Activated naive CD4-positive, alpha-beta T cell treated with anti-CD3 and anti-CD28 coated beads, Interleukin-2, amount 50 U/mL, for 24 hours (primary cell): Measurements from ENCODE around the gene ASB1.

Source experiments
- H3K27ac Mint-ChIP-seq: one replicate; pipeline ENCODE4 v1.8.0; 2021; ENCODE audit warnings: mild to moderate bottlenecking, mixed read lengths
- H3K27me3 Mint-ChIP-seq: one replicate; pipeline ENCODE4 v1.8.0; 2021; ENCODE audit warnings: mixed read lengths
- H3K36me3 Mint-ChIP-seq: one replicate; pipeline ENCODE4 v1.8.0; 2021; ENCODE audit warnings: mixed read lengths
- H3K4me1 Mint-ChIP-seq: one replicate; pipeline ENCODE4 v1.8.0; 2021; ENCODE audit warnings: mixed read lengths
- H3K4me3 Mint-ChIP-seq: one replicate; pipeline ENCODE4 v1.8.0; 2021; ENCODE audit warnings: mild to moderate bottlenecking, mixed read lengths
- H3K9me3 Mint-ChIP-seq: one replicate; pipeline ENCODE4 v1.8.0; 2021; ENCODE audit warnings: mixed read lengths

The ASB1 gene

GRCh38 chr2:238483021-238483420 lies 56.3 kb downstream of the ASB1 start:
- H3K4me3 Mint-ChIP-seq = no peak overlapping the region
- H3K4me1 Mint-ChIP-seq = no peaks in the 10 kb centered on the region
- H3K9me3 Mint-ChIP-seq = peaks cover 13% of the 10 kb centered on the region
- no peaks in the 10 kb centered on the region for H3K27me3 Mint-ChIP-seq
- no peak overlapping the region for H3K27ac Mint-ChIP-seq
- peaks cover 8% of the 10 kb centered on the region for H3K36me3 Mint-ChIP-seq

GRCh38 chr2:238483656-238484055 lies 56.9 kb downstream of the ASB1 start:
- peaks cover 13% of the 10 kb centered on the region for H3K9me3 Mint-ChIP-seq
- no peak overlapping the region for H3K4me3 Mint-ChIP-seq
- no peaks in the 10 kb centered on the region for H3K4me1 Mint-ChIP-seq
- peaks cover 6% of the 10 kb centered on the region for H3K36me3 Mint-ChIP-seq
- no peak overlapping the region for H3K27ac Mint-ChIP-seq
- no peaks in the 10 kb centered on the region for H3K27me3 Mint-ChIP-seq

- H3K4me3 Mint-ChIP-seq = no peak overlapping the region
- peaks cover 2% of the 10 kb centered on the region for H3K36me3 Mint-ChIP-seq
- H3K9me3 Mint-ChIP-seq = peaks cover 8% of the 10 kb centered on the region
- H3K4me1 Mint-ChIP-seq = no peaks in the 10 kb centered on the region
- no peak overlapping the region for H3K27ac Mint-ChIP-seq
- no peaks in the 10 kb centered on the region for H3K27me3 Mint-ChIP-seq
These were observed 58.1 kb downstream of the ASB1 start for GRCh38 chr2:238484522-238485452.

- no peaks in the 10 kb centered on the region for H3K36me3 Mint-ChIP-seq
- no peak overlapping the region for H3K27ac Mint-ChIP-seq
- H3K9me3 Mint-ChIP-seq = no peaks in the 10 kb centered on the region
- H3K27me3 Mint-ChIP-seq = no peaks in the 10 kb centered on the region
- no peaks in the 10 kb centered on the region for H3K4me1 Mint-ChIP-seq
- no peak overlapping the region for H3K4me3 Mint-ChIP-seq
These were observed 59.6 kb downstream of the ASB1 start for GRCh38 chr2:238486123-238486848.

GRCh38 chr2:238487134-238487533 lies 60.4 kb downstream of the ASB1 start:
- Mint-ChIP-seq H3K4me3 (no peak overlapping the region), H3K36me3 (no peaks in the 10 kb centered on the region), H3K9me3 (no peaks in the 10 kb centered on the region), H3K27ac (no peak overlapping the region), H3K4me1 (no peaks in the 10 kb centered on the region), H3K27me3 (no peaks in the 10 kb centered on the region)

GRCh38 chr2:238487652-238488346 lies 61.1 kb downstream of the ASB1 start:
- no peak overlapping the region for H3K4me3 Mint-ChIP-seq
- H3K27ac Mint-ChIP-seq = no peak overlapping the region

GRCh38 chr2:238488347-238488826 lies 61.7 kb downstream of the ASB1 start:
- Mint-ChIP-seq H3K27me3 (no peaks in the 10 kb centered on the region), H3K27ac (no peak overlapping the region), H3K36me3 (no peaks in the 10 kb centered on the region), H3K4me1 (peaks cover 8% of the 10 kb centered on the region), H3K4me3 (no peak overlapping the region), H3K9me3 (no peaks in the 10 kb centered on the region)

More at GRCh38 chr2:238487652-238488346, 61.1 kb downstream of the ASB1 start:
- no peaks in the 10 kb centered on the region for H3K27me3 Mint-ChIP-seq
- no peaks in the 10 kb centered on the region for H3K36me3 Mint-ChIP-seq
- H3K4me1 Mint-ChIP-seq = peaks cover 3% of the 10 kb centered on the region
- H3K9me3 Mint-ChIP-seq = no peaks in the 10 kb centered on the region

- H3K4me1 Mint-ChIP-seq = peaks cover 18% of the 10 kb centered on the region
- no peaks in the 10 kb centered on the region for H3K27me3 Mint-ChIP-seq
- H3K27ac Mint-ChIP-seq = no peak overlapping the region
- no peak overlapping the region for H3K4me3 Mint-ChIP-seq
- no peaks in the 10 kb centered on the region for H3K9me3 Mint-ChIP-seq
- H3K36me3 Mint-ChIP-seq = no peaks in the 10 kb centered on the region
These were observed 62.7 kb downstream of the ASB1 start for GRCh38 chr2:238489431-238489830.

- no peaks in the 10 kb centered on the region for H3K27me3 Mint-ChIP-seq
- H3K4me1 Mint-ChIP-seq = peaks cover 23% of the 10 kb centered on the region
- no peaks in the 10 kb centered on the region for H3K9me3 Mint-ChIP-seq
- no peak overlapping the region for H3K27ac Mint-ChIP-seq
- H3K36me3 Mint-ChIP-seq = no peaks in the 10 kb centered on the region
- no peak overlapping the region for H3K4me3 Mint-ChIP-seq
These were observed 63.2 kb downstream of the ASB1 start for GRCh38 chr2:238489896-238490295.

- peaks cover 28% of the 10 kb centered on the region for H3K4me1 Mint-ChIP-seq
- no peak overlapping the region for H3K27ac Mint-ChIP-seq
- no peaks in the 10 kb centered on the region for H3K9me3 Mint-ChIP-seq
- H3K4me3 Mint-ChIP-seq = no peak overlapping the region
- no peaks in the 10 kb centered on the region for H3K27me3 Mint-ChIP-seq
- H3K36me3 Mint-ChIP-seq = no peaks in the 10 kb centered on the region
These were observed 66.1 kb downstream of the ASB1 start for GRCh38 chr2:238492840-238493239.

- Mint-ChIP-seq H3K27ac (no peak overlapping the region), H3K9me3 (no peaks in the 10 kb centered on the region)
These were observed 66.7 kb downstream of the ASB1 start for GRCh38 chr2:238493411-238493810.

GRCh38 chr2:238493880-238494572 lies 67.3 kb downstream of the ASB1 start:
- no peaks in the 10 kb centered on the region for H3K9me3 Mint-ChIP-seq
- H3K27ac Mint-ChIP-seq = peak overlapping the region; percentile 49
- H3K4me3 Mint-ChIP-seq = peak overlapping the region; percentile 6
- no peaks in the 10 kb centered on the region for H3K27me3 Mint-ChIP-seq
- peaks cover 28% of the 10 kb centered on the region for H3K4me1 Mint-ChIP-seq
- no peaks in the 10 kb centered on the region for H3K36me3 Mint-ChIP-seq

More at GRCh38 chr2:238493411-238493810, 66.7 kb downstream of the ASB1 start:
- Mint-ChIP-seq H3K27me3 (no peaks in the 10 kb centered on the region), H3K36me3 (no peaks in the 10 kb centered on the region), H3K4me3 (no peak overlapping the region), H3K4me1 (peaks cover 28% of the 10 kb centered on the region)

- H3K27me3 Mint-ChIP-seq = no peaks in the 10 kb centered on the region
- H3K27ac Mint-ChIP-seq = peak overlapping the region; percentile 73
- no peaks in the 10 kb centered on the region for H3K36me3 Mint-ChIP-seq
- H3K9me3 Mint-ChIP-seq = no peaks in the 10 kb centered on the region
- H3K4me1 Mint-ChIP-seq = peaks cover 28% of the 10 kb centered on the region
- peak overlapping the region; percentile 6 for H3K4me3 Mint-ChIP-seq
These were observed 67.8 kb downstream of the ASB1 start for GRCh38 chr2:238494573-238494961.

- H3K27ac Mint-ChIP-seq = peak overlapping the region; percentile 6
- no peaks in the 10 kb centered on the region for H3K27me3 Mint-ChIP-seq
- no peaks in the 10 kb centered on the region for H3K9me3 Mint-ChIP-seq
- no peaks in the 10 kb centered on the region for H3K36me3 Mint-ChIP-seq
- peaks cover 28% of the 10 kb centered on the region for H3K4me1 Mint-ChIP-seq
- H3K4me3 Mint-ChIP-seq = no peak overlapping the region
These were observed 68.7 kb downstream of the ASB1 start for GRCh38 chr2:238495422-238495821.
